Rectal smooth muscle tissue (tissue), 1 donor: ENCODE measurements around the gene SERBP1.
"Not testable (repeated sequence)": the region's sequence is repeated elsewhere in the genome, so short reads cannot be mapped to it uniquely, and the experiment has no call there.

ENCODE experiments used
- H3K27ac ChIP-seq: one replicate; pipeline ENCODE4 v1.7.0; 2013; ENCODE audit warnings: low read depth, low read length, inconsistent platforms
- H3K27me3 ChIP-seq: one replicate; pipeline ENCODE4 v1.7.0; 2013; ENCODE audit warnings: low read length; ENCODE audit not compliant: control insufficient read depth, insufficient read depth
- H3K36me3 ChIP-seq: one replicate; pipeline ENCODE4 v1.7.0; 2013; ENCODE audit warnings: low read length; ENCODE audit not compliant: control insufficient read depth, insufficient read depth
- H3K4me1 ChIP-seq: one replicate; pipeline ENCODE4 v1.7.0; 2013; ENCODE audit warnings: low read length; ENCODE audit not compliant: control insufficient read depth, insufficient read depth
- H3K4me3 ChIP-seq: one replicate; pipeline ENCODE4 v1.7.0; 2013; ENCODE audit warnings: low read length
- H3K9ac ChIP-seq: one replicate; pipeline ENCODE4 v1.7.0; 2013; ENCODE audit warnings: low read length

SERBP1 gene

DNA sequence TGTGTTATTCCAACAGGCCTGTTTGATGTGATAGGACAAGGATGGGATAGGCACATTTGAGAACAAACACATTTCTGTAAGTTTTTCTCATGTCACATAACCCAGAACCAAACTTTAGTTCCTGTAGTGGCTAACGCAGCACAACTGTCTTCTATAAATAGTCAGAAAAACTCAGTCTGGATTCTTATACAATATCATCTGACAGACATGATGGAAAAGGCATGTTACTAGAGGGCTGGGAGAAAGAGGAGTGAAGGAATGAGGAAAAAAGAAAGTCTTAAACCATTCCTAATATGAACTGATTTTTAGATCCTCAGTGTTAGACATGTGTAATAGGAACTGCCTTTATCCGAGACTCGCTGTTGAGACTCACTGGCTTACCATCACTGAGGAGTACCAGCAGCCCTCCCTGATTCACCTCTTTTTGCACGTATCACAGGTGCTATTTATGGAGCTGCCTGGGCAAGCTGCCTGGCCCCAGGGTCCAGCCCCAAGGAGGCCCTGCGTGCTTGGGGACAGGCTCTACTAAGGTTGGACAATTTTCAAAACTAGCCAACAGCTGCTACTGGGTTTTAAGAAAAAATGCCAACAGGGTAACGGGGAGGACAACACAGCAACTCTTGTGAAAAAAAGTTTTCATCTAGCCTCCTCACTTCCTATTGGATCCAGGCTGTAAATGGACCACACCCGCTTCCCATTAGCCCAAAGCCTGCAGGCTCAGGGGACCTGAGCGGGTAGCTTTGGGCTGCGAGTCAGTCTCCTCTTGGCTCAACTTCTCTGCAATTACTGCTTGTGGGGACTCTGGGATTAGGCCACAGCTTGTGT is 30.7 kb upstream of the SERBP1 start:
- no peaks in the 10 kb centered on the region for H3K36me3 ChIP-seq
- no peaks in the 10 kb centered on the region for H3K4me1 ChIP-seq
- no peak overlapping the region for H3K9ac ChIP-seq
- no peak overlapping the region for H3K4me3 ChIP-seq
- no peaks in the 10 kb centered on the region for H3K27me3 ChIP-seq
- no peak overlapping the region for H3K27ac ChIP-seq

DNA sequence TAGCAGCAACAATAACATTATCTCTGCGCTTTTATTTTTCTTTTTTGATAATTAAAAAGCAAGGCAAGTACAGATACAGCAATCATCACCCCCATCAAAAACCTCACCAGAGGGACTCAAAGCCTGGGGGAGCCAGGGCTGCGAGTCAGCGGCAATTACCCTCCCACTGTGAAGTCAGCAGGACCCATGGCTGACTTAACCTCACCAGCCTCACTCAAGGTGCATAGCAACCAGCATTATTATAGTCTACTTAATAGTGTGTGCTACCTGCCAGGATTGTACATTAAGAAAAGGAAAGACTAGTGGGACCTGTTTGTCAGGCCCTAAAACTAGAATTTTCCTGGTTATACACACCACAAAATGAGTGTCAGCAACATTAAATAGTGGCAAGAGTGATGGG is 28.9 kb upstream of the SERBP1 start:
- H3K36me3 ChIP-seq = no peaks in the 10 kb centered on the region

DNA sequence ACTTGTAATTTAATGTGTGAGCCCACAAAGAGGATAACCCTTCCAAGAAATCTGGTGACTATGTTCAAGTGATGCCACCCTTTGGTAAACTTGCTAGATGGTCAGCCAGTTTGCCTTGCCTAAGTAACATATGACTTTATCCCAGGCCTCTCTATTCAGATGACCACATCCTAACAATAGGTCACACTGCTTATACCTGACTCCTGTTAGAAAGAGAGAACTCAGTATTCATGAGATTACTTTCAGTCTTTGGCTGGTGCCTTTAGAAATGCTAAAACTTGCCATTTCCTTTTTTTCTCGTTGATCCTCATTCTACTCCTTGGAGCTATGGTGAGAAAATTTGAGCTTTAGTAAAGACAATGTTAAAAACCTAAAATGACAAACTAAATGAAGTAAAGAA is 28.5 kb upstream of the SERBP1 start:
- Histone ChIP-seq H3K27ac (no peak overlapping the region), H3K36me3 (no peaks in the 10 kb centered on the region), H3K9ac (no peak overlapping the region), H3K4me3 (no peak overlapping the region), H3K4me1 (no peaks in the 10 kb centered on the region), H3K27me3 (no peaks in the 10 kb centered on the region)

More for the DNA sequence above, 28.9 kb upstream of the SERBP1 start:
- Histone ChIP-seq H3K4me1 (no peaks in the 10 kb centered on the region), H3K4me3 (no peak overlapping the region), H3K9ac (no peak overlapping the region), H3K27me3 (no peaks in the 10 kb centered on the region), H3K27ac (no peak overlapping the region)

DNA sequence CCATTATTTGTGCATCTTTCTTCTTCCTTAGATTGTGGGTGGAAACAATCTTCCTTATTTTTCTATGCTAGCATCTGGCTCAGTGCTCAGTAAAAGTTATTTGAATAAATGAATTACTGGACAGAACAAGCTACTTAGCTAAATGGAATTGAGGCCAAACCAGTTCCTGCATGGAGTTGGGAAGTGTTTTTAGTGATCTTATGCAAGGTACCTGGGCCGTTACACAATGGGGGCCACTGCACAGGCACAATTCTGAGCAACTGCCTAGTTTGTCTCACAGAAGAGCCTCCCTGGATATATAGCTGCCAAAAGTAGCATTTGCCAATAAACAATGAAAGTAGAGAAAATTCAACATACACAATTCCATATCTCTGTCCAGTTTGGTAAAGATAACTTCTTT is 27.0 kb upstream of the SERBP1 start:
- Histone ChIP-seq H3K4me1 (no peaks in the 10 kb centered on the region), H3K27me3 (no peaks in the 10 kb centered on the region), H3K9ac (no peak overlapping the region), H3K4me3 (no peak overlapping the region), H3K27ac (no peak overlapping the region), H3K36me3 (no peaks in the 10 kb centered on the region)

DNA sequence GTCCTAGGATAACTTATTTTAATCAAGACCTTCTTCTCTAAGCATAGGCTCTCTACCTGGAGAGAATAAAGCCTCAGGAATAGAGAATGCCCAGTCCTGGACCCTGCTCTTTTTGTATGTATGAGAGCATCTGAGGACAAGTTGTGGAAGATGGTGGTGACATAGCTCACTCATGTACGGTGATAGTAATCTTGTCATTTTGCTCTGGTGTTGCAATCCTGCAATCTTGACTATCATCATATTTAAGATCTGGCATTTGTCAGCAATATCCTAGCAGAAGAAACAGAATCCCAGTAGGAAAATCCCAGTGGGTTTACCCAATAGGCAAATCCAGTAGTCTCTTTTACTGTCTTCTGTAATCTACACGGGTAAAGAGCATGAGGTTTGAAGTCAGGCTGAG is 21.6 kb upstream of the SERBP1 start:
- no peak overlapping the region for H3K4me3 ChIP-seq
- H3K9ac ChIP-seq = no peak overlapping the region
- no peaks in the 10 kb centered on the region for H3K36me3 ChIP-seq
- H3K27me3 ChIP-seq = no peaks in the 10 kb centered on the region
- no peak overlapping the region for H3K27ac ChIP-seq
- no peaks in the 10 kb centered on the region for H3K4me1 ChIP-seq

DNA sequence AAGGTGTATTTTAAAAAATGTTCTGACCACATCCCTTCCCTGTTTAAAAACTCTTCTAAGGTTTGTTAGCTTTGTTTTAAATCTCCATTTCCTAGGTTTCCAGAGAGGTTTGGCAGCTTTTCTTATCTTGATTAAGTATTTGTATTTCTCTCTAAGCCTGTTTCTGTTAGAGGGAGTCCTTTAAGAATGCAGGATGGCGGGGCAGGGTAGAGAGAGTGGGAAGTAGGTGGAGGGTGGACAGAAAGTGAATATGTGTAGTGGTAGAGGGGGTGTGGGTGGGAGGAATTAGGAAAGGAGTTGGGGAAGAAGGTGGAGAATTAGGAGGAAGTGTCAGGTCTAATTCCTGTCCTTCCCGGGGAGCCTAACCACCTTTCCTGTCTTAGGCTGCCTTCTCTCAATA is 21.2 kb upstream of the SERBP1 start:
- no peak overlapping the region for H3K9ac ChIP-seq
- no peak overlapping the region for H3K4me3 ChIP-seq
- no peaks in the 10 kb centered on the region for H3K4me1 ChIP-seq
- no peaks in the 10 kb centered on the region for H3K36me3 ChIP-seq
- no peak overlapping the region for H3K27ac ChIP-seq
- H3K27me3 ChIP-seq = no peaks in the 10 kb centered on the region

DNA sequence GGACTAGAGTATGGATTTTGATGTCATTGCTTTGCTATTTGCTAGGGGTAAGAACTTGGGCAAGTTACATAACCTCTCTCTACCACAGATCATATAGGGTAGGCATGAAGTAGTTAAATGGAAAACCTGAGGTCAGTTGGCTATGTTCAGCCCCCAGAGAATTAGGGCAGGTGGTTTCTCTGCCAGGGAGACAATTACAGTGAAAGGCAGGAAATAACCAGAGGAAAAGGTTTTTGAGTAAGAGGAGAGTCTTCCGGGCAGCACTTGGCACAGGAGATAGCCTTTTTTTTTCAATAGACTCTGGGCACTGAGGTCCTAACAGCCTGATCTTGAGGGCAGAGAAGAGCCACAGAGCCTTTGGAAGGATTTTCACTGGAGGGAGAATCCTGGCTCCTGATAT is 16.7 kb upstream of the SERBP1 start:
- Histone ChIP-seq H3K27ac (no peak overlapping the region), H3K36me3 (no peaks in the 10 kb centered on the region), H3K9ac (no peak overlapping the region)

DNA sequence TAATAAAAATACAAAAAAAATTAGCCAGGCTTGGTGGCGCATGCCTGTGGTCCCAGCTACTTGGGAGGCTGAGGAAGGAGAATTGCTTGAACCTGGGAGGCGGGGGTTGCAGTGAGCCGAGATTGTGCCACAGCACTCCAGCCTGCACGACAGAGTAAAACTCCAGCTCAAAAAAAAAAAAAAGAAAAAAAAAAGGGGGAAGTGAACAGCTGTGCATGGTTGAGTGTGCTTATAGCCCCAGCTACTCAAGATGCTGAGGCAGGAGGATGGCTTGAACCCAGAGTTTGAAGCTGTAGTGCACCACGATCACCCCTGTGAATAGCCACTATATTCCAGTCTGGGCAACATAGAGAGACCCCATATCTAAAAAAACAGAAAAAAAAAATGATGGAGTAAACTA is 15.8 kb upstream of the SERBP1 start:
- not testable (repeated sequence) for H3K27me3 ChIP-seq, H3K27ac ChIP-seq, H3K4me1 ChIP-seq, H3K4me3 ChIP-seq, H3K9ac ChIP-seq, H3K36me3 ChIP-seq

More for the DNA sequence above, 16.7 kb upstream of the SERBP1 start:
- H3K4me3 ChIP-seq = no peak overlapping the region
- H3K4me1 ChIP-seq = no peaks in the 10 kb centered on the region
- H3K27me3 ChIP-seq = no peaks in the 10 kb centered on the region

DNA sequence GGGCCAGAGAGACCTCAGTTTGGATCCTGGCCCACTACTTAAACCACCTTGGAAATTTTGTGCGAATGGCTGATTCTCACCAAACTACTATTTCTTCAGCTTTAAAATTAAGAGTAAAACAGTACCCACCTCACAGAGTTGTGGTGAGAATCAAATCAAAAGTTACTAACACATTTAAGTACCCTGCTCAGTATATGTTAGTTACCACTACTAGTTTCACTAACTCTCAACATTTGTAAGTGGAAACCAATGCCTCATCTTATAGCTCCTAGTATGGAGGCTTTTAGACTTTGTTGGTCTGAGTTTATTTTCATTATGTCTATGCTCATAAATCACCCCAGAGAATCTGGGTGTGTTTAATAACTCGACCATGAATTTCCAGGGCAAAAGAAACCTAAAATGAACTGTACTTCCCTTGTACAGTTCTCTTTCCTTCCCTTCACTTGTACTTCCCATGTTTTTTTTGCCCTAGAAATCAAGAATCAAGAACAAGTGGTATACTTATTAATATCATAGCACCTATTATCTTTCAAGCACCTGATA is 11.6 kb upstream of the SERBP1 start:
- Histone ChIP-seq H3K36me3 (no peaks in the 10 kb centered on the region), H3K9ac (no peak overlapping the region), H3K27ac (no peak overlapping the region), H3K4me3 (no peak overlapping the region), H3K27me3 (no peaks in the 10 kb centered on the region), H3K4me1 (peaks cover 7% of the 10 kb centered on the region)

DNA sequence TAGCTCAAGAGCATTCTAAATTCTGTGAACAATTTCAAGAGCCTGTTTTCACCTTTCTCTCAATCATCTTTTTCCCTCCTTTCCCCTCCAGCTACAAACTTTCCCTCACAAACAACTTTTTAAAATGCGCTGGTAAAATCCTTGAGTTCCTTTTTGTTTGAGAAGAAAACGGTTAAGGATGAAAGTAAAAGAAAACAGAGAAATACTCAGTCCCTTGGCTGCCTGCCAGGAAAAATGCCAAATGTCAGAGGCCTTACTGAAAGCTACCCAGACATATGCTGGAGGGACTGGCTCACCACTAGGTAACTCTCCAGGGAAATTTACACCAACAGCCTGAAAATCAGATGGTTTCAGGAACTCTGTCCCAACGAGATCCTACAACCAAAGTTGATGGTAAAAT is 11.0 kb upstream of the SERBP1 start:
- H3K4me3 ChIP-seq = no peak overlapping the region
- no peak overlapping the region for H3K27ac ChIP-seq
- no peak overlapping the region for H3K9ac ChIP-seq
- no peaks in the 10 kb centered on the region for H3K36me3 ChIP-seq
- H3K4me1 ChIP-seq = peaks cover 7% of the 10 kb centered on the region
- no peaks in the 10 kb centered on the region for H3K27me3 ChIP-seq

DNA sequence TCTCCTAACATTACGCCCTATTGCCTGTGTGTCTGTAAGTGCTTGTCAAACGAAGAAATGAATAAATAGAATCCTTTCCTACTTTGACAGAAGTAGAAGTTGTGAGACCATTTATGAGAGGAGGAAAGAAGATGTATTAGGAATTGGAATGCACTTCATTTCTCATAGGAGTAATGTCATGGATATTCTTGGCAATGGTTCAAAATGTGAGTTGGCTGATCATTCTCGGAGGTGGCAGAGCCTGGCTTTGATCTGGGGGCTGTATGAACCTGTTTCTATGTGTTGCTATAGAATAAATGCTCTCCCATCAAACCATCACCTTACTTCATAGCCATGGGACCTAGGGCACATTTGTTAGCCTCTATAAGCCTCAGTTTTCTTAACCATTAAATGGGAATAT is 10.1 kb upstream of the SERBP1 start:
- Histone ChIP-seq H3K36me3 (no peaks in the 10 kb centered on the region), H3K27me3 (no peaks in the 10 kb centered on the region), H3K9ac (no peak overlapping the region), H3K4me3 (no peak overlapping the region), H3K27ac (no peak overlapping the region), H3K4me1 (peaks cover 7% of the 10 kb centered on the region)

DNA sequence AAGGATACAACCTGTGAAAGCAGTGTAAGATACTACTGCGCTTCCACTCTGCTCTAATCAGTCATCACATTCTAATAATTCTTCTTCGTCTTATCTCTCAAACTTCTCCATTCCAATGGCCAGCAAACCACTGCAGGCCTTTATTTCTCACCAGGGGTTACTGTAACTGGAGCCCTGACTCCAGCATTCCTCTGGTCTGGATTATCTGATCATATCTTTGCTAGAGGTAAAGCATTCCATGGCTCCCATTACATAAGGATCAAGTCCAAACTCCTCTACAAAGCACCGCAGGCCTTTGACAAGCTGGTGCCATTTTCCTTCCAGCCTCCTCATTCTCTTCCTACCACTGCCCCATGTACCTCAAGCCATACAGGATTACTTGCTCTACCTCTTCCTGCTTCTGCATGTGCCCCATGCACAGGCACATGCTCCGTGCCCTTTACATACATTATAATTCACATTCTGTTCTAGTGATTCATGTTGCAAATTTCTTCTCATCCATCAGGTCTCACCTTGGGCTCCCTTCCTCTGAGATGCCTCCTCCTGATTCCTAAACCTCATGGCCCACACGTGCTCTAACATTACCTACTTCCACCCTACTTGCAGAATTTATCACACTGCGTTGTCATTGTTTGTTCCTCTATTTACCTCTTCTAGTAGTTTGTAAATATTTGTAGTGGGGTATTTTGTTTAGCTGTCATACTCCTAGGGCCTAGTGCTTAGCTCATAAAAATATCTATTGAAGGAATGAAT is 9.3 kb upstream of the SERBP1 start:
- Histone ChIP-seq H3K36me3 (no peaks in the 10 kb centered on the region), H3K27me3 (no peaks in the 10 kb centered on the region), H3K27ac (no peak overlapping the region), H3K9ac (no peak overlapping the region), H3K4me3 (no peak overlapping the region), H3K4me1 (peaks cover 10% of the 10 kb centered on the region)
